Inferior parietal cortex (tissue), 1 donor: ENCODE data around the gene PER1.

Source experiments
- DNase-seq: peaks from one replicate; pipeline ENCODE4 v3.0.0-alpha.2; 2016; ENCODE audit errors: extremely low spot score

PER1 gene

DNA sequence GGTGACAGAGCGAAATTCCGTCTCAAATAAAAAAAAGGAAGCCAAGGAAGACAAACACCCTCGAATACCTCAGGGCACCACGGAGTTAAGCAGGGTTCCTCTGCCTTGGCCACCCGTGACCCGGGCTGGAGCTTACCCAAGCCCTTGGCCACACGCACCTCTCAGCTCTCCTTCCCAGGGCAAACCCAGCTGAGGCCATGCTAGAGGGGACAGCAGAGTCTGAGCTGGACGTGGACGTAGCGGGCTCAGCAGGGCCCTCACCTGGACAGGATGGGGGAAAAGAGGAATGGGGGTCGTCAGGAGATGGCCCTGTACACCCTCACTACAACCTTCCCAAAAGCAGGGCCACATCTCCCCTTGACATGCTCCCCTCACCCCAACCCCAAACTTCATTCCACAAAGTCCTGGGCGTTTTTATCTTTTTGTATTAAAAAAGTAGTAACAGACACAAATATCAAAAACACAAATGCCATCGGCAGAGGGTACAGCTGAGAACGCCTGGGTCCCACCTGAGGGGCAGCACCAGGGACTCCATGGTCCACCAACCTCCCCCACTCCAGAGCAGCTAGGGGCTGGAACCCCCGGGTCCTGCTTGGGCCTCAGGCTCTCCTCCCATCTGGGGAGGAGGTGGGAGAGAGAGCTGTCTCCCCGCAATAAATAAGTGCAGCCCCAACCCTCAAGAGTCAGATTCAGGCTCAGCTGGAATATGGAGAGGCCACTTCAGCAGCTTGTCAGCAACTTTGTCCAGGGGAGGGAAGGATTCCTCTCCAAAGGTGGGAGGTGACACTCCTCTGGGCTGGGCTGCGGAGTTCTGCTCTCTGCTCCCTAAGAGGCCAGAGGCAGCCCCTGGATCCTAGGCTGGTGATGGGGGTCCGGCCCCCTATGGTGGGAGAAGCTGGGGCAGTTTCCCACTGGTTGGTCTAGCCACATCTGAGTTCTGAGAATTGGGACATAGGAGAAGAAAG, 11.9 kb downstream of the PER1 start:
- no peak for DNase-seq

DNA sequence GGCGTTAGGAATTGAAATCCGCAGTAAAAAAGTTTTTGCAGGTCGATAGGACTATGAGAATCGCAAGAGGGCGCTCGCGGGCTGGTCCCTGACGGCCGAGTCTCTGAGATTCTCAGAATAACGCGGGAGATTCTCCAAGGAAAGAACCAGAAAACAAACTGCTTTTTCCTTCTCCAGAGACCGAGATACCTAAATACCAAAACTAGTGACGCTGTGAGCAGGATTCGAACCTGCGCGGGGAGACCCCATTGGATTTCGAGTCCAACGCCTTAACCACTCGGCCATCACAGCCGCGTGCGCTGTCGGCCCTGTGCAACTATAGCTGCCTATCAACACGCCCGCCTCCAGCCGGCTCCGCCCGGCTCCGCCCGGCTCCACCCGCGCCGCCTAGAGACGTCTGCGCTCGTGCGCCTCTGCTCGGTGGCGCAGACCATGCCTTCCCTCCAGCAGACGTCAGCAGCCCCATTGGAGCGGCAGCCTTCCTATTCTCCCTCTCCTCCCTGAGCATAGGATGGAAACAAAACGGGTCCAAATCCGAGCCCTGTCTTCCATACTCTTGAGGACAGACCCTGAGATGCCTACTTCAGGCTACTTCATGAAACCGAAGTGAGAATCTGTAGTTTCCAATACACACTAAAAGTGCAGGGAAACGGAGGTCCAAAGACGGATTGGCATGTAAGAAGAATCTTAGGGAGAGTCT, 13.4 kb downstream of the PER1 start:
- peak; percentile 96 for DNase-seq

DNA sequence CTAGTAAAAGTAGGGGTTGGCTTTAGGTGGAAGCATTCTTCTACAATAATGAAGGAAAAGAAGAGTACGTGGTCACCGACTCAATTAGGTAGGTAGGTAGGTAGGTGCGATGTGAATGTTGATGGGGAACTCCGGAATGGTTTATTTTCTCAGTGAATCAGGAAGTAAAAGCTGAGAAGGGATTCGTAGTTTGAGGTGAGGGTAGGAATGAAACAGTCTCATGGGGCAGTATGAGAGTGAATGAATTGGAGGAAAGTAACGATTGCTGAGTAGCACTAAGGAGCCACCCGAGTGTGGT, 13.9 kb downstream of the PER1 start:
- DNase-seq = no peak

DNA sequence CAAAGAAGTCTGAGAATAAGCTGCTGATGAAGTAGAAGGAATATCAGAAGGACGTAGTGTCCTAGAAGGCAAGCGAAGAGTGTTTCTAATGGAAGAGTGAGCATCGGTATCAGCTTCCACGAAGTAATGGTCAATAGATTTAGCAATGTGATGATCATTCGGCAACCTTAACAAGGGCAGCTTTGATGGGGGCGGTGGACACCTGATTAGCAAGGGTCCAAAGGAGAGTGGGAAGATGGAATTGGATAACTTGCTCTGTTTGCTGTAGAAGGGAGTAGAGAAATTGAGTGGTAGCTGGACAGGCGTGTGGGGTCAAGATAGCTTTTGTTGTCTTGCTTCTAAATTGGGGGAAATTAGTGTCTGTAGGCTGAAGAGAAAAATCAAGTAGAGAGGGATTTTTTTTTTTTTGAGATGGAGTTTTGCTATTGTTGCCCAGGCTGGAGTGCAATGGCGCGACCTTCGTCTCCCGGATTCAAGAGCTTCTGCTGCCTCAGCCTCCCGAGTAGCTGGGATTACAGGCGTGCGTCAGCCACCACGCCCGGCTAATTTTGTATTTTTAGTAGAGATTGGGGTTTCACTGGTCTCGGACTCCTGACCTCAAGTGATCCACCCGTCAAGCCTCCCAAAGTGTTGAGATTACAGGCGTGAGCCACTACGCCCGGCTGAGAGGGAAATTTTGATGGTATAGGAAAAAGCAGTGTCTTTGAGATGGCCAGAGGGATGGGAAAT, 14.4 kb downstream of the PER1 start:
- no peak for DNase-seq

DNA sequence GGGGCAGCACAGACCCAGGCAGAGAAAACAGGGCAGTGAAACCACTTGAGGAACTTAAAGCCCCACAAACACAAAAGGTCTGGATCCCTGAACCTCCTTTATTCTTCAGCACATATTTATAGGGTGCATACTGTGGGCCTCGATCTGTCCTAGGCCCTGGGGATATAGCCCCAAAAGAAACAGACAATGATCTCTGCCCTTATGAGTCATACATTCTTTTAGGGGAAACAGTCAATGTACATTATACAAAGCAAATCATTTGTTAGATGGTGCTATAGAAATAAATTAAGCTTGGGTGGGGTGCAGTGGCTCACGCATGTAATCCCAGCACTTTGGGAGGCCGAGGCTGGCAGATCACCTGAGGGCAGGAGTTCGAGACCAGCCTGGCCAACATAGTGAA, 18.3 kb downstream of the PER1 start:
- DNase-seq = no peak

DNA sequence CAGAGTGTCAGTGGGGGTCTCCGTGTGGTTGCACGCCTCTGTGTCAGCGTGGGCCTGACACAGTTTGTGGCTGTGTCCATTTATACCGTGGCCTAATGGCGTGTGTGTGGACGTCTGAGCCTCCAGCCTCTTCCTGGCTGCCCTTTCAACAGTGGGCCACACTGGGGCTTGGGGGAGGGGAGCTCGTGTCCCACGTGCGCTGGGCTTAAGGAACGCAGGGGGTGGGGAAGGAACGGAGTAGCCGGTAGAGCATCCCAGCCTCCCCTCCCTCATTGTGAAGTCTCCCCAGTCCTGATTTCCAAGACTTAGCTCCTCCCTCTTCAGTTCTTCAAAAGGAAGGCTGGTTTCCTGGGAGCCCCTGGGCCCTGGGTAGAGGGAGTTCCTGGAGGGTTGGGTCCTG, 18.8 kb downstream of the PER1 start:
- DNase-seq = no peak

DNA sequence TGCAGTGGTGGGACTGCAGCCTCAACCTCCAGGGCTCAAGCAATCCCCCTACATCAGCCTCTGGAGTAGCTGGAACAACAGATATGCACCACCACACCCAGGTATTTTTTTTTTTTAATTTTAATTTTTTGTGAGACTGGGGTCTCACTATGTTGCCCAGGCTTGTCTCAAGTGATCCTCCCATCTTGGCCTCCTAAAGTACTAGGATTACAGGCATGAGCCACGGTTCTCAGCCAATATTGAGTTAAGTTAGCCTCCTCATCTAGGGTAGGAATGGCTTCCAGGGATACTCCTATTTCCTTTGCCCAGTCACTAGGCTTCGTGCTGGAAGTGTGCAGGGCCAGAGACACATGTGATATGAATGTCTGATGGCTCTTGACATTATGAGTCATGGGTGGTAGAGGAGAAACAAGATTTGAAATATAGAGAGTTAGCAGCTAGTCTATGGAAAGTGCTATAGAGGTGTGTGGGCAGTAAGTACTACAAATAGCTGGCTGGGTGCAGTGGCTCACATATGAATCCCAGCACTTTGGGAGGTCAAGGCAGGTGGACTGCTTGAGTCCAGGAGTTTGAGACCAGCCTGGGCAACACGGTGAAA, 20.3 kb downstream of the PER1 start:
- no peak for DNase-seq

DNA sequence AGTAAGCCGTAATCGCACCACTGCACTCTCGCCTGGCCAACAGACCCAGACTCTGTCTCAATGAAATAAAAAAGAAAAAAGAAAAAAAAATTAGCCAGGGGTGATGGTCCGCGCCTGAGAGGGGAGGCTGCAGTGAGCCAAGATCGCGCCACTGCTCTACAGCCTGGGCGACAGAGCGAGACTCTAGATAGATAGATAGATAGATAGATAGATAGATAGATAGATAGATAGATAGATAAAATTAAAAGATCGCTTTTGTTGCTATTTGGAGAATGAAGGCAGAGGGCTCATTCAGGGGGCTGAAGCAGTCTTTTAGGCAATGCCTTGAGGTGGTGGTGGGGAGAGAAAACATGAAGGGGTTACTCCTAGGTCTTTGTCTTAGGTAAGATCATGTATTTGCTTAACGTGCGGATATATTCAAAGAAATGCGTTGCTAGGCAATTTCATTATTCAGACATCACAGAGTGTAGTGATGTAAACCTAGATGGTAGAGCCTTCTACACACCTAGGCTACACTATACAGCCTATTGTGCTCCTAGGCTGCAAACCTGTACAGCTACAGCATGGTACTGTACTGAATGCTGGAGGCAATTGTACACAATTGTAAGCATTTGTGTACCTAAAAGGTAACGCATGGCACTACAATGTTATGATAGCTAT, 23.9 kb downstream of the PER1 start:
- DNase-seq = no peak

DNA sequence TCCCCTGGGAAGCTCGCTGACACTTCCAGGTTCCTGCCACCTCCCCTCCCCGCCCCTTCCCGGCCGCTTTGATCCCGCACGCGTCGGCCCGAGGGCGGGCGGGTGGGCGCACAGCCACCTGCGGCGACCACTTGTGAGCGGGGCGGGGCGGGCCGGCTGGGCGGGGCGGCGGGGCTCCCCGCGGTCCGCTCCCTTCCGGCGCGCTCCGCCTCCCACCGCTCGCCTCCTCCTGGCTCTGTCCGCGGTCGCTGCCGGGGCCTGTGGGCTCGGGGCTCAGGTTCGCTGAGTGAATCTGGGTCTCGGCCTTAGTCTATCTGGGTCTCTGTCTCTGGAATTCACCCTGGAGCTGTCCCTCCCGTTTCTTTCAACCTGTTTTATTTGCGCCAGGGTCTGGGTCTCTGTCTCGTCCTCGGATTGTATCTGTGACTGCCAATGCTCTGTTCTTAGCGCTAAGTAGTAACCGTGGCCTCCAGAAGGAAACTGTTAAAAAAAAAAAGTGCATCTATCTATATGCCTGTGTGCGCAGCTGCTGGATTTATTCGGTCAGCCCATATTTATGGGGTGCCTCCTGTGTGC, 25.6 kb downstream of the PER1 start:
- peak; percentile 35 for DNase-seq

DNA sequence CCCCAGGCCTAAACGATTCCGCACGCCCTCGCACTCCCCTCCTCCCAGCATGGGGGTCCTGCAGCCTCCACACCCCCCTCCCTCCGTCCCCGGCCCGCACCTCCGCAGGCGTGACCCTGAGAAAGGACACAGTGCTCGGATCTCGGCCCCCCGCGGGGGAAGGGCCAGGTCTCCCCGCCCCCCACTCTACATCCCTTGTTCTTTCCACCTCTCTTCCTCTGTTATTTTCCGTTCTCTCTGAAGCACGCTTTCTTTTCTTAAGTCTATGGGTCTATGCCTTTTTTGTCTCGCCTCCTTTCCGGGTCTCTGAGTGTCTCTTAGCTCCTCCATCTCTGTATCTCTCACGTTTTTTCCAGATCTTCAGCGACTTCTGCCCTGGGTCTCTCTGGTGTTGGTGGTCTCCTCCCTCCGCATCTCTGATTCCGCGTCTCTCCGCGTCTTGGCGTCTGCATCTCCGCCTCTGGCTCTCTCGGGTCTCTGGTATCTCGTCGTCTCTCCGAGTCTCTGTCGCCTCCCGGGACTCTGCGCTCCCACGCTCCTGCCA, 26.2 kb downstream of the PER1 start:
- peak; percentile 28 for DNase-seq

DNA sequence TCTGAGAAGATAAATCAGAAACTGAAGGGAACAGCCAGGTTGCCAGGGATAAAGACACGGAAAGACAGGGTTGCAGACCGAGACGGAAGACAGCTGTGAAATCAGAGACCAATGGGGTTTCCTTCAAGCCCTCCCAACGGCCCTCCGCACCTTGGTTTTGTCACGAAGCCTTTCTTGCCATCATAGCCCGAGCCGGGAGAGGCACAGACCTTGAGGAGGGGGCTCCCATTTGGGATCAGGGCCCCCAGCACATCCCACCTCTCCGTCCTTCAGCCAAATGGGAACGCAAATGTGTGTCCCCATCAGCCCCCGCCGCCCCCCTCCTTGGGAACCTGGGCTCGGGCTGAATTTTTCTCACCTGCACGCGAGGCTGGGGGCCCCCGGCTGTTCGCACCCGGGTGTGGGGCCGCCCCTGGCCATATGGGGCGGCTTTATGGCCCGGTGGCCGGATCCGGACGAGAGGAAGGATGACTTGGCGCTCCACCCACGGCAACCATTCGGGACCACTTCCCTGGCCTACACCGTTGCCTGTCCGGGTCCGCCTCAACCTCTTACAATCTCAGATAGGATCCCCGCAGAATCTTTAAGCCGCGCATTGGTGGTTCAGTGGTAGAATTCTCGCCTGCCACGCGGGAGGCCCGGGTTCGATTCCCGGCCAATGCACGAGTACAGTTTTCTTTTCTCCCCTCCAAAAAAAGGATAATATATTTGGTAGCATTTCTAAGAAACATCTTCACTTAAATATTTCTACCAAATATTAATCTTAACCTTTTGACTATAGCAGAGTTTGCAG, 26.9 kb downstream of the PER1 start:
- peak; percentile 89 for DNase-seq

DNA sequence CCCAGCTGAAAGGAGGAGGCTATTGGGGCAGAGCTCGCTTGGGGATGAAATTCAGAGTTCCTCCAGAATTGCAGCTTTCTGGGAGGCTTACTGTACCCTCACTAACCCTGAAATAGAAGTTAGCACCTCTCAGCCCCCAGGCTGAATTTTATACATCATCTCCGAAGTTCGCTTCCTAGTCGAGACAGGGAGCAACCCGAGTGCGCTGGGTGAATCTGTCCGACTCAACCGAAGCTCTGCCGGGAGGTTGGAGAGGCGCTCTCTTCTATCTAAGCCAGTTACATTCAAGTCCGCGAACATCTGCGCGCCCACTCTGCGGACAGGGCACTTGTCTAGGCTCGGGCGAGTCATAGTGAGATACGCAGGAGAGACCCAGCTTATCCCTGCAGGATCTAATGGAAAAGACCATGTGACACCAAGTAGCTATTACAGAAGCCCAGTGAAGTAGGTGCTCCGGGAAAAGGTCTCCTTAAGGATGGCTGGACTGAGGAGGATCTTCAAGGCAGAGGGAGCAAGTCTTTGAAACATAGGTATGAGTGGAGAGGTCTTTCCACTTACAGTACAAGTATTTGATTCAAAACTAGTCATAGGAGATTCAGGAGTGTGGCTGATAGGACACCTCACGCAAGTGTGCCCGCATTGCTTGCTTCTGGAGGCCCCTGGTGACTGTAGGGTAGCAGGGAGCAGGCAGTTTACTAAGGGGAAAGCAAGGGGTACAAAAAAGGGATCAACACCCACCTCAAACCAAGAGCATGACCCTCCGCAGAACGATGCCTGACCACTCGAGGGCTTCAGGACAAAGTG, 27.7 kb downstream of the PER1 start:
- peak; percentile 32 for DNase-seq

DNA sequence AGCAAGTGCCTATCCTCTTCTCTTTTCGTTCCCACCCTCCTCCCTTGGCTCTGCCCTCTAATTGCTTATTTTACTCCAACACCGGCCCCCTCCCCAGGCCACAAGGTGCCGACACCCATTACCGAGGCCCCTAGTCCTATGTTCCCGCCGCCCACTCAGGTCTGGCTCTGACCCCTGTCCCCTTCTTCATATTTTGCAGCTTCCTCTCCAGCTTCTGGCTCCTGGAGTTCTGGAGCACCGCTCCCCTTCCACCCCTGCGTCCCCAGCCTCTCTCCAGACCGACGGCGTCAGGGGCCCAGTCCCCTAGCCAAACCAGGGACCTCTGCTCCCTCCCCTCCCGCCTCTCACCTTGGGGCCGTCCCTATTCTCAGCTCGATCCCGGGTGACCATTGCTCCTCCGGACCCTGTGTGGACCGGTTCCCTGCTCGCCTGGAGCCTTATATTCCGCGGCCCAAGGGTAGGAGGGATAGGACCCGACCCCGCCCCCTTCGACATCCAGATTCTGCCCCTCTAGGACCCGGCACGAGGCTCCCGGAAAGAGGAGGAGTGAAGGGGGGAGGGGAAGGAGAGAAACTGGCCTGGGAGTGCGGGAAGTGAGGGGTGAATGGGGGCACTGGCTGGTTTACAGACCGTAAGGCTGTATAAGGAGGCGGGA, 28.4 kb downstream of the PER1 start, which contains the start of gene HES7:
HES7 (minus strand) TSS at position 412 of the 655 bp plus-strand sequence; CDS start at position 390, 22 bp downstream.
- no peak for DNase-seq

DNA sequence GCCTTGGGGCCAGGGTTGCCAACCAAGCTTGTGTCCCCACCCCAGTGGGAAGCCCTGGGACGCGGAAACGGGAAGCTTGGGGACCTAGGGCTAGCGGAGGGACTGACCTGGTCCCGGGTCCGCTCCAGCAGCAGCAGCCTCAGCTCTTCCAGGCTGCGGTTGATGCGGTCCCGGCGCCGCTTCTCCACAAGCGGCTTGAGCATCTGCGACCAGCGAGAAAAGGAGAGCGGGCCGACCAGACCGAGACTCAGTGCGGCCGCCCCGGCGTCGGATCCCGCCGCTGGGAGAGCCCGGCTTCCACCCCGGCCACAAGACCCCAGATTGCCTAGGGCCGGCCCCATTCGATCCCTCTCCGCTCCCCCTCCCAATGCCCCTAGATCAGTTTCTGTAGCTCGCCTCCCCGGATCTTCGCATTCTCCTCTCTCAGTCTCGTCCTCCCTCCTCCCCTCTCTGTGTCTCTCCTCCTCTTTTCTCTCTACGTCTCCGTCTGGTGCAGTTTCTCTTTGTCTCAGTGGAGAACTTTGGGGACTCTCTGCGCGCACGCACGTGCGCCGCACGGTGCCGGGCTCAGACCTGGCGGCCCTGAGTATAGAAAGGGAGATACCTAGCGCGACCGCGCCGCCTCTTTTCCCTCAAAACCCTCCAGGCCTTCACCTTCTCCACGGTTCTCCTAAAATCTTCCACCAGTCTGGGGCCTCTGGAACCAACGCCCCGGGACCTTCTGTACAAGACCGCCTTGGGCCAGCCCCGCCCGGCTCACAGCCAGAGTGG, 29.1 kb downstream of the PER1 start:
- no peak for DNase-seq

DNA sequence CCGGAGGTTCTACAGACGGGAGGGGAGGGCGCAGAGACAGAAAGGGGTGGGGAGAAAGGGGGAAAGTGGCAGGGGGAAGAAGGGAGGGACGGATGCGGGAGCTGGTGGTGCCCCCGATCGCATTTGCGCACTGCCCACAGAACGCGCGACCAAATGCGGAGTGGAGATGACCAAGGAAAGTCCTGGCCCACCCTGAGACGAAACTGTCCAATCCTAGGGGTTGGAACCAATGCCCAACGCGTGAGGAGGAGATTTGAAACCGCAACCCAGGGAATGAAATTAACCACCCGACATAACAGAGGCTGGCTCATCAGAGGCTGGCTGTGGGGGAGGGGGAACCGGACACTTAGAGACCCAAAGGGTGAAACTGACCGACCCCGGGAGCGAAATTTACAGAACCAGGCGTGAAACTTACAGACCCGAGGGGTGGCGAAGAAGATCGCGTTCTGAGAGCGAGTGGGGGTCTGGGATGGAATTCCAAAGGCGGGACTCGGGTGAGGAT, 29.7 kb downstream of the PER1 start:
- DNase-seq = no peak

DNA sequence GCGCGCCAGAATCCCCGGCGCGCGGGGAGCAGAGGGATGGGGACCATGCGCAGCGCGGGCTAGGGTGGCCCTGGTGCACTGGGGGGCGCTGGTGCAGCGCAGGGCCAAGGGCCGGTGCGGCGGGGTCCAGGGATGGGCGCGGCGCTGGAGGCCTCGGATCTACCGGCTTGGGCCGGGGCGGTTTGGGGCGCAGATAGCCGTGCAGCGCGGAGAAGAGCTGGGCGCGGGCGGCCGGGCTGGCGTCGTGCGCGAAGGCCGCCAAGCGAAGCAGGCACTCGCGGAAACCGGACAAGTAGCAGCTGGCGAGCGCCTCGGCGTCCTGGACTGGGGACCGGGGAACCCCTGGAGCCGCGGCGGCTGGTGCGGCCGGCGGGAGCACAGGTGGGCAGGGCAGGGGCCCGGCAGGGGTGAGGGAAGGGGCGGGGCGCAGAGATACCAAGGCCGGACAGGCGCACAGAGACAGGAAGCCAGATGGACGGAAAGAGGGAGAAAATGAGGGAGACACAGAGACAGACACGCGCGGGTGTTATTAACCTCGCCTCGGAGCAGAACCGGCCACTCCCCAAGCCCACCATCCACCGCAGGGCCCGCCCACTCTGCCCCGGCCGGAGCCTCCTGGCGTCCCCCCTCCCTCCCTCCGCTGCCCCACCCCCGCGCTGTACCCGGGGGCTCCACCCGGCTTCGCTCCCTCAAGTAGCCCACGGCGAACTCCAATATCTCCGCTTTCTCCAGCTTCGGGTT, 30.4 kb downstream of the PER1 start:
- DNase-seq = peak; percentile 62

DNA sequence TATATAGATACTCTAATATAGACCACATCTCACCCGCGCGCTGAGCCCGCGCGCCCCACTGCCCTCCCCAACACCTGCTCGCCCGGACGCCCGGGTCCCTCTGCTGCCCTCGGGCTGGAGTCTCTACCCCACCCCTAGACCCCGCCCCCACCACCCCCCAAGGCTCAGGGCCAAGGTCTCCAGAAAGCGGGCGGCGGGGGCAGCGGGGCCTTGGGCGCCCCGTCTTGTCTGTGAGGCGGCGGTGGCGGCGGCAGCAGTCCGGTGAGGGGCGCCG, 30.9 kb downstream of the PER1 start:
- DNase-seq = no peak
